Liver (tissue), 3 donors: ENCODE measurements around the gene TRAPPC2L.

Experiments used
- EGR1 ChIP-seq, 2 donors: IDR thresholded peaks; 2 replicates each; pipeline ENCODE4 v1.6.1; 2016 to 2018; ENCODE audit warnings: antibody characterized with exemption in 2 of 2, low read depth in 2 of 2
- HNF4A ChIP-seq, 2 donors: conservative IDR thresholded peaks; 2 replicates each; pipeline ENCODE4 v1.6.1; 2016; ENCODE audit warnings: antibody characterized with exemption in 2 of 2, mild to moderate bottlenecking in 2 of 2
- HNF4G ChIP-seq: IDR thresholded peaks from 2 replicates; pipeline ENCODE4 v1.6.1; 2016; ENCODE audit warnings: antibody characterized with exemption
- TAF1 ChIP-seq: conservative IDR thresholded peaks from 2 replicates; pipeline ENCODE4 v1.6.1; 2016; ENCODE audit warnings: antibody characterized with exemption, mild to moderate bottlenecking
- TF ChIP-seq, protein P1 (sequence below): IDR thresholded peaks from 2 replicates; pipeline ENCODE4 v1.6.1; 2016; ENCODE audit warnings: antibody characterized with exemption, mild to moderate bottlenecking
- TF ChIP-seq, protein P2 (sequence below): fragments of 150-350 bp; IDR thresholded peaks from 2 replicates; pipeline ENCODE4 v1.5.1; 2017; ENCODE audit warnings: improper control_type of control experiment, low read depth, low read length; ENCODE audit not compliant: missing input control
- TF ChIP-seq, protein P3 (sequence below): IDR thresholded peaks from 2 replicates; pipeline ENCODE4 v1.6.1; 2016; ENCODE audit warnings: antibody characterized with exemption
- TF ChIP-seq, protein P4 (sequence below): IDR thresholded peaks from 2 replicates; pipeline ENCODE4 v1.6.1; 2016; ENCODE audit warnings: antibody characterized with exemption
- donor health status: healthy.
- donor health status: healthy.

DNA sequence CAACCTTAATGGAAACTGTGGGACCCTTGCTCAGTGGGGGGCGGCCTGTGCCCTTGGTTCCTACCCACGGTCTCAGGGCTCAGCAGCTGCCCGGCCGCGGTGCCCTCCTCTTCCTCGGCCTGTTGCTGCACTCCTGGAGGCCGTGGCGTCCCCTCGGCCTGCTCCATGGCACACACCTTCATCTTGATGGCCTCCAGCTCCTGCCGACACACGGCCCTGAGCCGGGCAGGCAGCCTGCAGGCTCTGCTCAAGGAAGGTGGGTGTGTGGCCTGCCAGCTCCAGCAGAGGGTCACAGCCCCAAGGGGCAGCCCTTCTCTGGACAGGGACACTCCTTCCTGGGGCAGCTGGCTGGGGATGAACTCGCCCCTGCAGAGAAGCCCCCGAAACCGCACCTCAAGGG lies 8.8 kb downstream of the TRAPPC2L start:
- TF ChIP-seq, protein P1, sequence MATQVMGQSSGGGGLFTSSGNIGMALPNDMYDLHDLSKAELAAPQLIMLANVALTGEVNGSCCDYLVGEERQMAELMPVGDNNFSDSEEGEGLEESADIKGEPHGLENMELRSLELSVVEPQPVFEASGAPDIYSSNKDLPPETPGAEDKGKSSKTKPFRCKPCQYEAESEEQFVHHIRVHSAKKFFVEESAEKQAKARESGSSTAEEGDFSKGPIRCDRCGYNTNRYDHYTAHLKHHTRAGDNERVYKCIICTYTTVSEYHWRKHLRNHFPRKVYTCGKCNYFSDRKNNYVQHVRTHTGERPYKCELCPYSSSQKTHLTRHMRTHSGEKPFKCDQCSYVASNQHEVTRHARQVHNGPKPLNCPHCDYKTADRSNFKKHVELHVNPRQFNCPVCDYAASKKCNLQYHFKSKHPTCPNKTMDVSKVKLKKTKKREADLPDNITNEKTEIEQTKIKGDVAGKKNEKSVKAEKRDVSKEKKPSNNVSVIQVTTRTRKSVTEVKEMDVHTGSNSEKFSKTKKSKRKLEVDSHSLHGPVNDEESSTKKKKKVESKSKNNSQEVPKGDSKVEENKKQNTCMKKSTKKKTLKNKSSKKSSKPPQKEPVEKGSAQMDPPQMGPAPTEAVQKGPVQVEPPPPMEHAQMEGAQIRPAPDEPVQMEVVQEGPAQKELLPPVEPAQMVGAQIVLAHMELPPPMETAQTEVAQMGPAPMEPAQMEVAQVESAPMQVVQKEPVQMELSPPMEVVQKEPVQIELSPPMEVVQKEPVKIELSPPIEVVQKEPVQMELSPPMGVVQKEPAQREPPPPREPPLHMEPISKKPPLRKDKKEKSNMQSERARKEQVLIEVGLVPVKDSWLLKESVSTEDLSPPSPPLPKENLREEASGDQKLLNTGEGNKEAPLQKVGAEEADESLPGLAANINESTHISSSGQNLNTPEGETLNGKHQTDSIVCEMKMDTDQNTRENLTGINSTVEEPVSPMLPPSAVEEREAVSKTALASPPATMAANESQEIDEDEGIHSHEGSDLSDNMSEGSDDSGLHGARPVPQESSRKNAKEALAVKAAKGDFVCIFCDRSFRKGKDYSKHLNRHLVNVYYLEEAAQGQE = no peak
- no peak for TF ChIP-seq HNF4G
- TF ChIP-seq HNF4A (conservative IDR thresholded peaks at IDR 0.05) = no peak
- TF ChIP-seq, protein P2, sequence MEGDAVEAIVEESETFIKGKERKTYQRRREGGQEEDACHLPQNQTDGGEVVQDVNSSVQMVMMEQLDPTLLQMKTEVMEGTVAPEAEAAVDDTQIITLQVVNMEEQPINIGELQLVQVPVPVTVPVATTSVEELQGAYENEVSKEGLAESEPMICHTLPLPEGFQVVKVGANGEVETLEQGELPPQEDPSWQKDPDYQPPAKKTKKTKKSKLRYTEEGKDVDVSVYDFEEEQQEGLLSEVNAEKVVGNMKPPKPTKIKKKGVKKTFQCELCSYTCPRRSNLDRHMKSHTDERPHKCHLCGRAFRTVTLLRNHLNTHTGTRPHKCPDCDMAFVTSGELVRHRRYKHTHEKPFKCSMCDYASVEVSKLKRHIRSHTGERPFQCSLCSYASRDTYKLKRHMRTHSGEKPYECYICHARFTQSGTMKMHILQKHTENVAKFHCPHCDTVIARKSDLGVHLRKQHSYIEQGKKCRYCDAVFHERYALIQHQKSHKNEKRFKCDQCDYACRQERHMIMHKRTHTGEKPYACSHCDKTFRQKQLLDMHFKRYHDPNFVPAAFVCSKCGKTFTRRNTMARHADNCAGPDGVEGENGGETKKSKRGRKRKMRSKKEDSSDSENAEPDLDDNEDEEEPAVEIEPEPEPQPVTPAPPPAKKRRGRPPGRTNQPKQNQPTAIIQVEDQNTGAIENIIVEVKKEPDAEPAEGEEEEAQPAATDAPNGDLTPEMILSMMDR = no peak
- TF ChIP-seq, protein P3, sequence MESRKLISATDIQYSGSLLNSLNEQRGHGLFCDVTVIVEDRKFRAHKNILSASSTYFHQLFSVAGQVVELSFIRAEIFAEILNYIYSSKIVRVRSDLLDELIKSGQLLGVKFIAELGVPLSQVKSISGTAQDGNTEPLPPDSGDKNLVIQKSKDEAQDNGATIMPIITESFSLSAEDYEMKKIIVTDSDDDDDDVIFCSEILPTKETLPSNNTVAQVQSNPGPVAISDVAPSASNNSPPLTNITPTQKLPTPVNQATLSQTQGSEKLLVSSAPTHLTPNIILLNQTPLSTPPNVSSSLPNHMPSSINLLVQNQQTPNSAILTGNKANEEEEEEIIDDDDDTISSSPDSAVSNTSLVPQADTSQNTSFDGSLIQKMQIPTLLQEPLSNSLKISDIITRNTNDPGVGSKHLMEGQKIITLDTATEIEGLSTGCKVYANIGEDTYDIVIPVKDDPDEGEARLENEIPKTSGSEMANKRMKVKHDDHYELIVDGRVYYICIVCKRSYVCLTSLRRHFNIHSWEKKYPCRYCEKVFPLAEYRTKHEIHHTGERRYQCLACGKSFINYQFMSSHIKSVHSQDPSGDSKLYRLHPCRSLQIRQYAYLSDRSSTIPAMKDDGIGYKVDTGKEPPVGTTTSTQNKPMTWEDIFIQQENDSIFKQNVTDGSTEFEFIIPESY = no peak
- TF ChIP-seq EGR1 (IDR thresholded peaks at IDR 0.05; ENCODE audit: low read depth in 2 of 2) = no peak
- TF ChIP-seq TAF1 = no peak
- TF ChIP-seq, protein P4, sequence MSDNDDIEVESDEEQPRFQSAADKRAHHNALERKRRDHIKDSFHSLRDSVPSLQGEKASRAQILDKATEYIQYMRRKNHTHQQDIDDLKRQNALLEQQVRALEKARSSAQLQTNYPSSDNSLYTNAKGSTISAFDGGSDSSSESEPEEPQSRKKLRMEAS = no peak
